ENCODE data around the gene VILL.

DNA sequence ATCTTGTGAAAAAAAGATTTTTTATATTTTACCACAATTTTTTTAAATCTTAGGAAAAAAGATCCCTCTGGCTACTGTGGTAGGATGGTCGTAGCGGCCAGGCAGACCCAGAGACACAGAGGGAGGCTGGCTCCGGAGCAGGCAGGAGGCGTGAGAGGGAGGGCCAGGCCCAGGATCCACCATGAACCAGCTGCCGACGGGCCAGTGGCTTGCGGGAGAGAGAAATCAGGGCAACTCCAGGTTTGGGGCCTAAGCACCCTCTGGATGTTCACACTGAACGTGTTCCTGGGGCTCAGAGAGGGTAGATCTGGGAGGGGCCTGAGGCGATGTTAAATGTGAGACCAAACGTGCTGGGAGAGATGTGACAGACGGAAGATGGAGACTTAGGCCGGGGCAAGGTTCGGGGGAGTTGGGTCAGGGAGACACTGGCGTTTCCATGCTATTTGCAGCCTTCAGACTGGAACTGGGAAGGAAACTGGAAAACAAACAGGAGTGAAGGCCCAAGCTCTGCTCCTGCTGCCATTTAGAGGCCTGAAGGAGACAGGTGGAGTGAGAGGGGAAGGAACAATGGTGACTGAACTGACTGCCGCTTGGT, 1.6 kb upstream of the VILL start:
- TF ChIP-seq CTCF (conservative IDR thresholded peaks at IDR 0.05; ENCODE audit: low read depth, low read length), result no peak
- TF ChIP-seq EZH2 (IDR thresholded peaks at IDR 0.05; ENCODE audit: borderline replicate concordance, low read depth, low read length, poor library complexity, severe bottlenecking), result no peak
